Calu3 (cell line): ENCODE data around the gene TBC1D7. TPM values are rescaled to one million over a fixed set of nuclear protein-coding genes. Genes with fewer than 3 reads are reported as not detected.

Source experiments
- BruUV-seq: library from RNA; stranded (reverse); fragments of 400-500 nt; replicated peaks from 2 replicates; lab custom pipeline; 2021; lab: Mats Ljungman, UMichigan
- CTCF ChIA-PET: fragments of 300-600 bp; sonication (Branson Sonifier 250); formaldehyde crosslinking; loops from one replicate; lab custom pipeline; 2022; ENCODE audit warnings: antibody characterized with exemption; lab: Charles Lee
- DNase-seq: peaks from one replicate; pipeline ENCODE4 v3.0.0; 2022
- H3K27ac Mint-ChIP-seq: one replicate; pipeline ENCODE4 v1.8.0; 2022; ENCODE audit warnings: mixed read lengths; ENCODE audit not compliant: unreplicated experiment
- H3K27me3 Mint-ChIP-seq: one replicate; pipeline ENCODE4 v1.8.0; 2022; ENCODE audit warnings: mixed read lengths; ENCODE audit not compliant: unreplicated experiment
- H3K36me3 Mint-ChIP-seq: one replicate; pipeline ENCODE4 v1.8.0; 2022; ENCODE audit warnings: mild to moderate bottlenecking, moderate library complexity, mixed read lengths; ENCODE audit not compliant: insufficient read depth, unreplicated experiment
- H3K4me1 Mint-ChIP-seq: one replicate; pipeline ENCODE4 v1.8.0; 2022; ENCODE audit warnings: mild to moderate bottlenecking, low read depth, mixed read lengths; ENCODE audit not compliant: unreplicated experiment
- H3K4me3 Mint-ChIP-seq: one replicate; pipeline ENCODE4 v1.8.0; 2022; ENCODE audit warnings: mild to moderate bottlenecking, low read depth, moderate library complexity, mixed read lengths; ENCODE audit not compliant: unreplicated experiment
- H3K9me3 Mint-ChIP-seq: one replicate; pipeline ENCODE4 v1.8.0; 2022; ENCODE audit warnings: low read depth, mixed read lengths; ENCODE audit not compliant: unreplicated experiment
- CTCF ChIP-seq: fragments of 200-600 bp; IDR thresholded peaks from one replicate; pipeline ENCODE4 v1.8.0; 2022; ENCODE audit warnings: antibody characterized with exemption; ENCODE audit not compliant: unreplicated experiment
- intact Hi-C: fragments of 100-400 bp; cut with micrococcal nuclease; formaldehyde crosslinking; loops from one replicate; pipeline ENCODE4 v1.10.0; 2022; ENCODE audit not compliant: unreplicated experiment
- total RNA-seq: library from RNA; stranded (reverse); gene quantifications from 2 replicates; pipeline ENCODE4 v1.2.3, GENCODE V29; 2022

Gene TBC1D7
- total RNA-seq, 1 experiment from 2014 or later = 13.2 TPM

- intact Hi-C loops = no loop called here
- Mint-ChIP-seq H3K9me3 (no peaks in the 10 kb centered on the region), H3K4me3 (no peak overlapping the region), H3K36me3 (no peaks in the 10 kb centered on the region), H3K4me1 (no peaks in the 10 kb centered on the region), H3K27ac (no peak overlapping the region), H3K27me3 (no peaks in the 10 kb centered on the region)
- DNase-seq = no peak
- TF ChIP-seq CTCF = no peak
- CTCF ChIA-PET = interaction anchor here (0.7 kb wide), 1 partner anchor 251 kb away, joined by 3 read pairs; no protein-coding TSS in a partner anchor
- BruUV-seq = no TSS peak
These were observed 45.1 kb upstream of the TBC1D7 start for GRCh38 chr6:13373488-13373886.

- TF ChIP-seq CTCF = no peak
These were observed 44.6 kb upstream of the TBC1D7 start for GRCh38 chr6:13372688-13373487.

GRCh38 chr6:13372076-13372475, 43.7 kb upstream of the TBC1D7 start:
- H3K9me3 Mint-ChIP-seq = no peaks in the 10 kb centered on the region
- DNase-seq = no peak

More at GRCh38 chr6:13372688-13373487, 44.6 kb upstream of the TBC1D7 start:
- H3K27ac Mint-ChIP-seq = no peak overlapping the region
- no peaks in the 10 kb centered on the region for H3K27me3 Mint-ChIP-seq
- H3K36me3 Mint-ChIP-seq = no peaks in the 10 kb centered on the region
- no TSS peak for BruUV-seq
- H3K9me3 Mint-ChIP-seq = no peaks in the 10 kb centered on the region
- CTCF ChIA-PET = interaction anchor here (0.7 kb wide), 1 partner anchor 252 kb away, joined by 3 read pairs; no protein-coding TSS in a partner anchor
- DNase-seq = no peak
- no peaks in the 10 kb centered on the region for H3K4me1 Mint-ChIP-seq
- no peak overlapping the region for H3K4me3 Mint-ChIP-seq
- intact Hi-C loops = no loop called here

GRCh38 chr6:13371421-13372072, 43.2 kb upstream of the TBC1D7 start:
- no TSS peak for BruUV-seq
- Mint-ChIP-seq H3K9me3 (no peaks in the 10 kb centered on the region), H3K27me3 (no peaks in the 10 kb centered on the region), H3K4me3 (no peak overlapping the region), H3K27ac (no peak overlapping the region), H3K36me3 (no peaks in the 10 kb centered on the region), H3K4me1 (no peaks in the 10 kb centered on the region)
- no peak for DNase-seq
- CTCF ChIA-PET = no interaction called here
- intact Hi-C loops = no loop called here
- TF ChIP-seq CTCF = no peak

More at GRCh38 chr6:13372076-13372475, 43.7 kb upstream of the TBC1D7 start:
- Mint-ChIP-seq H3K4me3 (no peak overlapping the region), H3K27ac (no peak overlapping the region), H3K4me1 (no peaks in the 10 kb centered on the region), H3K27me3 (no peaks in the 10 kb centered on the region), H3K36me3 (no peaks in the 10 kb centered on the region)
- no peak for TF ChIP-seq CTCF
- intact Hi-C loops = no loop called here
- BruUV-seq = no TSS peak
- CTCF ChIA-PET = no interaction called here
